HG03066 (cell line): ENCODE results near the gene PRDM12.
"Not testable (repeated sequence)": the region's sequence is repeated elsewhere in the genome, so short reads cannot be mapped to it uniquely, and the experiment has no call there.

Experiments
- ATAC-seq: cut with Tn5 transposase; IDR thresholded peaks from one replicate; pipeline ENCODE4 v1.9.1; 2021; ENCODE audit warnings: low read depth; ENCODE audit not compliant: unreplicated experiment

Gene PRDM12

GRCh38 chr9:130663258-130663976, 977 bp upstream of the PRDM12 start:
- ATAC-seq, result no peak

- ATAC-seq, result no peak
These were observed 480 bp upstream of the PRDM12 start for GRCh38 chr9:130663977-130664250.

GRCh38 chr9:130665029-130665430, 636 bp downstream of the PRDM12 start:
- no peak for ATAC-seq

GRCh38 chr9:130665431-130666392, 1.3 kb downstream of the PRDM12 start:
- ATAC-seq, result no peak

GRCh38 chr9:130666393-130667119, 2.2 kb downstream of the PRDM12 start:
- no peak for ATAC-seq

- no peak for ATAC-seq
These were observed 2.7 kb downstream of the PRDM12 start for GRCh38 chr9:130667120-130667435.

GRCh38 chr9:130668196-130668595, 3.8 kb downstream of the PRDM12 start:
- ATAC-seq, result no peak

- ATAC-seq, result no peak
These were observed 4.3 kb downstream of the PRDM12 start for GRCh38 chr9:130668659-130669058.

GRCh38 chr9:130669965-130670364, 5.6 kb downstream of the PRDM12 start:
- ATAC-seq, result no peak

- no peak for ATAC-seq
These were observed 6.2 kb downstream of the PRDM12 start for GRCh38 chr9:130670644-130671043.

- no peak for ATAC-seq
These were observed 8.1 kb downstream of the PRDM12 start for GRCh38 chr9:130672466-130672865.

GRCh38 chr9:130672933-130673615, 8.7 kb downstream of the PRDM12 start:
- ATAC-seq, result no peak

- ATAC-seq, result no peak
These were observed 11.0 kb downstream of the PRDM12 start for GRCh38 chr9:130675396-130675795.

- ATAC-seq, result no peak
These were observed 12.9 kb downstream of the PRDM12 start for GRCh38 chr9:130677252-130677651.

- no peak for ATAC-seq
These were observed 16.7 kb downstream of the PRDM12 start for GRCh38 chr9:130680836-130681768.

- ATAC-seq, result no peak
These were observed 17.5 kb downstream of the PRDM12 start for GRCh38 chr9:130681769-130682420.

- no peak for ATAC-seq
These were observed 18.2 kb downstream of the PRDM12 start for GRCh38 chr9:130682421-130683121.

- no peak for ATAC-seq
These were observed 20.7 kb downstream of the PRDM12 start for GRCh38 chr9:130685104-130685503.

GRCh38 chr9:130685945-130686344, 21.6 kb downstream of the PRDM12 start:
- ATAC-seq, result not testable (repeated sequence)
